Uterus (tissue), 2 donors: ENCODE measurements around the gene ARMH4.

Experiments
- CTCF ChIP-seq, 4 experiments: fragments of 200-600 bp in 2 of 4; fragments of 450-650 bp in 2 of 4; sonication (generic) in 2 of 4; IDR thresholded peaks; one replicate each; pipeline ENCODE4 v1.5.1; 2016 to 2019; ENCODE audit warnings: antibody characterized with exemption in 4 of 4, mild to moderate bottlenecking in 2 of 4, moderate library complexity in 1 of 4
- POLR2A ChIP-seq, 2 donors: fragments of 450-650 bp; IDR thresholded peaks; one replicate each; pipeline ENCODE4 v1.6.1; 2016; ENCODE audit warnings: antibody characterized with exemption in 2 of 2, mild to moderate bottlenecking in 1 of 2, moderate library complexity in 1 of 2

GRCh38 chr14:58198086-58198485, 46.1 kb upstream of the ARMH4 start:
- TF ChIP-seq CTCF (IDR thresholded peaks at IDR 0.05) = no peak
- TF ChIP-seq POLR2A (IDR thresholded peaks at IDR 0.05) = no peak
